Amygdala (tissue), 56 donors: ENCODE data around the gene KLHL28.

Experiments used
- DNase-seq, 56 donors: peaks; one replicate each; lab custom pipeline; 2025; lab: John Stamatoyannopoulos, UW

Gene KLHL28, protein sequence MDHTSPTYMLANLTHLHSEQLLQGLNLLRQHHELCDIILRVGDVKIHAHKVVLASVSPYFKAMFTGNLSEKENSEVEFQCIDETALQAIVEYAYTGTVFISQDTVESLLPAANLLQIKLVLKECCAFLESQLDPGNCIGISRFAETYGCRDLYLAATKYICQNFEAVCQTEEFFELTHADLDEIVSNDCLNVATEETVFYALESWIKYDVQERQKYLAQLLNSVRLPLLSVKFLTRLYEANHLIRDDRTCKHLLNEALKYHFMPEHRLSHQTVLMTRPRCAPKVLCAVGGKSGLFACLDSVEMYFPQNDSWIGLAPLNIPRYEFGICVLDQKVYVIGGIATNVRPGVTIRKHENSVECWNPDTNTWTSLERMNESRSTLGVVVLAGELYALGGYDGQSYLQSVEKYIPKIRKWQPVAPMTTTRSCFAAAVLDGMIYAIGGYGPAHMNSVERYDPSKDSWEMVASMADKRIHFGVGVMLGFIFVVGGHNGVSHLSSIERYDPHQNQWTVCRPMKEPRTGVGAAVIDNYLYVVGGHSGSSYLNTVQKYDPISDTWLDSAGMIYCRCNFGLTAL

DNA sequence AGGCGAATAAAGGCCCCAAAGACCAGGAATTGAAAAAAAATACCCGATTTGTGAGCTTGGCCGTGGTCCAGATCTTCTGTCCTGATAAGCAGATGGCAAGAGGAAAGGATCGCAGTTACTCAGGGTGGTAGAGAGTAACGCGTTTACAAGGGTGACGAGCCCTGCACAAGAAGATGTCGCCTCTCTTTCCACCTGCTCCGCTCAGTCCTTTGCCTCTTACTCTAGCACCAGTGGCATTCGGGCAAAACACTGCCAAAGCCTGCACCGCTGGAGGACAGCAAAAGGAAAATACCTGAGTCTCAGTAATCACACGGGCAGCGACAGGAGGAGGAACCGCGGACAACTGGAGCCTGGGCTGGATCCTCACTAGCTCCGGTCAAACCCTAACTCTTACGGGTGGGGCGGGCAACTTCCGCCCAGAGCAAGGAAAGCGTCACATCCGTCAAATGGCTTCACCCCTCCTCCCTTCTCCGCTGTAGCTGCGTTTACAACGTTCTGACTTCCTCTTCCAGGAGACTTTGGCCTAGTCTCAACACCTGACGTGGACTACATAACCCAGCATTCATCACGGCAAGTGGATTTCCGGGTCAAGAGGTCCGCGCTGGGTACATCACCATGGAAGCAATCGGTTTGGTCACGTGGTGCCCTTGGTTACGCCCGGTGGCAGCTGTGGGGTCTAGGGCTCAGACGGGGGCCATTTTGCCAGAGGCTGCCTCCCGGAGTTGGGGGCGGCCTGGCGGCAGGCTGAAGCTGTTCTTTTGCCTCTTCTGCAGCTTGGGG, at the start of gene KLHL28, which contains the start of gene TOGARAM1:
Gene KLHL28 (minus strand): TSS at position 394 of the 780 bp plus-strand sequence. CDS start 16,019 bp downstream, outside the sequence.
Gene TOGARAM1 (plus strand): TSS at position 637 of the 780 bp plus-strand sequence. CDS start 232 bp downstream, outside the sequence.
- DNase-seq, result peak; percentile 74 to 100 (median 99)

DNA sequence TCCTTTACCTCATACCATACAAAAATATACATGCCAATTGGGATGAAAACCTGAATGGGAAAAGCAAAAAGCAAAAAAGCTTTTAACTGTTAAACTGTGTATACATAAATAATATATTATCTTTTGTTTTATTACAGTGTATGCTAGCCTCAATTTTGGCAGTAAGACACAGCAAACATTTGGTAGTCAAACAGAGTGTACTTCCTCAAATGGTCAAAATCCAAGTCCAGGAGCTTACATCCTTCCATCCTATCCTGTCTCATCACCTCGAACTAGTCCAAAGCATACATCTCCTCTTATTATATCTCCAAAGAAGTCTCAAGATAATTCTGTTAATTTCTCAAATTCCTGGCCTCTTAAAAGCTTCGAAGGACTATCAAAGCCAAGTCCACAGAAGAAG, 42.2 kb upstream of the KLHL28 start:
- DNase-seq, result no peak

DNA sequence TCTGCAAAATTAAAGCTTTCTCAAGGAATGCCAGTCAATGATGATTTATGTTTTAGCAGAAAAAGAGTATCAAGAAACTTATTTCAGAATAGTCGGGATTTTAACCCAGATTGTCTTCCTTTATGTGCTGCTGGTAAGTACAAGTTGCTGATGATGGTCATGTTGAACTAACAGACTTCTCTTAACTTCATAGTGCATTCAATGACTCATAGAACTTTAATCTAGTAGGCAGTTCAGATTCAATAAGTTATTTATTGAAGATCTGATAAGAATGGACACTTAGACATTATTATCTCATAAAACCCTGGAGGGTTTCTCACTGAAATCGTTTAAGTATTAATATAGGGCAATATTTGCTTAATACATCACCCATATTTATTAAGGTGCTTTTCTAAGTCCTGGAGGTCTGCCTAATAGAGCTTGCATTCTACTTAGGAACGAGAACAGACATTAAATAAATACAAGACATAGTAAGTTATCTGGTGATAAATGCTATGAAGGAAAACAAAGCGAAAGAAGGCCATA, 34.1 kb upstream of the KLHL28 start:
- no peak for DNase-seq

DNA sequence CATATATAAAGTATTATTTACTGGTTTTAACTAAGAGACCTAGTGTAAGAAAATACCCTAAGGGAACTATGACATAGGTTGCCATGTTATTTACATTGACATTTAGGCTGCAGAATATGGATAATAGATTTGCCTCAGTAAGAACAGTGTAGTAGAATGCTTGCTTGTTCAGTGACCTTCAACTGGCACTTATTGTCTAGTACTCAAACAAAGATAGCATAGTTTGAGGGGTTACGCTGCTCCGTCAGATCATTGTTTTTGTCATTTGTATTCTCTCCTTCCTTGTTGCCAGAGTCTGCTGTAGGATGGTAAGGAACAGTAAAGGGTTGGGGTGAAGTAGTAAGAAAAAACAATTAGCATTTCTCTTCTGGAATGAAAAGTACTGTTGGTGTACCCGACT, 33.4 kb upstream of the KLHL28 start:
- DNase-seq, result peak in 11 of 56 donors; percentile 0 to 48 (median 15)

GRCh38 chr14:44990533-44990932, 28.8 kb upstream of the KLHL28 start:
- no peak for DNase-seq

DNA sequence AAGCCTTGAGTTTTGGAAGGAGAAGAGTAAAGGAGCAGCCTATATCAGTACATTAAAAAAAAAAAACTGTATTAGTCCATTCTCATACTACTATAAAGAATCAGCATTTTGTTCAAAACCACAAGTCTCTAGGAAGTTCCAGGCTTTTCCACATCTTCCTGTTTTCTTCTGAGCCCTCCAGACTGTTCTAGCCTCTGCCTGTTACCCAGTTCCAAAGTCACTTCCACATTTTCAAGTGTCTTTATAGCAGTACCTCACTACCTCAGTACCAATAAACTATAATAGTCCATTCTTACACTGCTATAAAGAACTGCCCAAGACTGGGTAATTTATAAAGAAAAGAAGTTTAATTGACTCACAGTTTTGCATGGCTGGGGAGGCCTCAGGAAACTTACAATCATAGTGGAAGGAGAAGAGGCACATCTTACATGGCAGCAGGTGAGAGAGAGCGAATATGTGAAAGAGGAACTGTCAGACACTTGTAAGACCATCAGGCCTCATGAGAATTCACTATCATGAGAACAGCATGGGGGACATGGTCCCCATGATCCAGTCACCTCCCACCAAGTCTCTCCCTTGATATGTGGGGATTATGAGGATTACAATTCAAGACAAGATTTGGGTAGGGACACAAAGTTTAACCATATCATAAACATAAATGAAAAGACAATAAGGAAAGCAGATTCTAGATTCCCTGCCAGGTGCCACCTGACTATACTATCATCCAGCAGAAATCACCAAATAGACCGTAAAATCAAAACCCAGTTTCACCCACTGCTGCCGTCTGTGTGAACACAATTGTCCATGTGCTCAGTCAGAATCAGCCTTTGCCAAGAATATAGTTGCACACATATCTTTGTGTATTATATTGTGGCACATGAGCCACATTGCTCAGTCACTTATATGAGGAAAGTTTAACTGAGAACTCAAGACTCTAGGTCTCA, 28.0 kb upstream of the KLHL28 start:
- DNase-seq, result no peak

GRCh38 chr14:44988694-44989093, 26.9 kb upstream of the KLHL28 start:
- no peak for DNase-seq

DNA sequence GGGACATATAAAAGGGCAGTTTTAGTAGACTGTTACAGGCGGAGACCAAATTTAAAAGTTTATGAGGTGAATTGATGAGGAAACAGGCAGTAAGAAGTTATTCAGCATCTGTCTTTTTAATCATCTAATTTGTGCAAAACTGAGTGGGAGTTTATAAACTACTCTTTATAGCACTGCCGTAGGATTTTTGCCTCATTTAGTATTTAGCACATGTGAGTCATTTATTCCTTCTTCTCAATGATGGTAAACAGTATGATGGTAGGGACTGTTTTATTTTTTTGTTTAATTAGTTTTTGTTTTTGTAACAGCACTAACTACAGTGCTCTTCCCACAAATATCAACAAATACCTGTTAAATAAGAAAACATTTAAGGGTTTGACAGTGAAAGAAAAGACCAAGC, 20.8 kb upstream of the KLHL28 start:
- DNase-seq, result no peak

DNA sequence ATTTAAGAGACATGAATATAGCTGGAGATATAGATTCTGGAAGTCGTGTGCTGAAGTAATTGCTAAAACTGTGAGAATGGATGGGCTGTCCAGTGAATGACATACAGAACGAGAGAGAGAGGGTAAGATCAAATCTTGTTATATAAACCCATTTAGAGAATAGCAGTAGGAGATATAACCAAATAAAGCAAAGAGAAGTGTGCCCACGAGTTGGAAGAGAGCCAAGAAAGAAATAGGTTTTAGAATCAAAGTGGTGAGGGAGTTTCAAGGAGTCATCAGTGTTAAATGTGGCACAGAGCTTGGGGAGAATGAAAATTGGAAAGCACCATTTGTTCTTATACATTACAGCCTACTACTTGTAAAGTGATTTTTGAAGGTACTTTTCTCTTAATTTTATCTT, 19.5 kb upstream of the KLHL28 start:
- DNase-seq, result no peak

DNA sequence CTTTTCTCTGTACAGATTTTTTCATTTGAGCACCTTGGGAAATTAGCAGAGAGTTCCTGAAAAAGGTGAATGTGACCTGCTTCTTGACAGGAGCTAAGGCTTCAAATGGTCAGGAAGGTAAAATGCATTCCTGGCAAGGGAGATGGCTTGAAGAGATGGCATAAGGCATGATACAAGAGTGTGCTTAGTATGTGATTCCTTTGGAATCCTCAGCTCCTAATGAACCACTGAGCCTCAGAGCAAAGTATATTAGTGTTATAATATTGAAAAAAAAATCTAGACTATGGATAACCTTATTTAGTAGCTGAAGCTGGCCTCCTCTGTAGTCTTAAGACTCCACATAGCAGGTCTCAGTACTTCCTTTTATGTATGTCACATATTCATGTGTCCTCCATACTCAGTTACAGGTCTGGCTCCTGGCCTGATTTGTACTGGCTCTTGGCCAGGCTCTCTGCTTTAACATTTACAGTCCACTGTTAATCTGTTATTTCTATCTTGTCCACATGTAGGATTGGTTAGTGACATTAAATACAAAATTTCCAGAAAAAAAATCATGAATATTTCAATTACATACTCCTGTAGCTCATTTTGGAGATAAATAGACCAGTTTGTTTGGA, 18.1 kb upstream of the KLHL28 start:
- DNase-seq, result no peak

DNA sequence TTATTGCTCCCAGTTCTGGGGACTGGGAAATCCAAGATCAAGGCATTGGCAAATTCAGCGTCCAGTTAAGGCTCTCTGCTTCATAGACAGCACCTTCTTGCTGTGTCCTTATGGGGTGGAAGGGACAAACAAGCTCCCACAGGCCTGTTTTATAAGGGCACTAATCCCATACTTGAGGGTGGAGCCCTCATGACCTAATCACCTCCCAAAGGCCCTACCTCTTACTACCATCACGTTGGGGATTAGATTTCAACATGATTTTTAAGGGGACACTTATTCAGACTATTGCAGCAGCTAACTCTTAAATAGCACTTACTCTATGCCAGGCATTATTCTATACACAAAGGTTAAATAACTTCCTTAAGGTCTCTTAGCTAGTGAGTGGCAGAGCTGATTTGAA, 17.5 kb upstream of the KLHL28 start:
- DNase-seq, result no peak

DNA sequence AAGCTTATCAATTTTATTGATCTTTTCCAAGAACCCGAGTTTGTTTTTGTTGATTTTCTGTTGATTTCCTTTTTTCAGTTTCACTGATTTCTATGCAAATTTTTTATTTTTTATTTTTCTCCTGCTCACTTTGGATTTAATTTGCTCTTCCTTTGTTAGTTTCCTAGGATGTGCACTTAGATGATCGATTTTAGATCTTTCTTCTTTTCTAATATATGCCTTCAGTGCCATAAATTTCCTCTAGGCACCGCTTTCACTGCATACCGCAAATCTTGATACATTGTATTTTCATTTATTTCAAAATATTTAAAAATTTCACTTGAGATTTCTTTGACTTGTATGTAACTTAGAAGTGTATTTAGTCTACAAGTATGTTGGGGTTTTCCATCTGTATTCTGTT, 9.7 kb upstream of the KLHL28 start:
- no peak for DNase-seq

DNA sequence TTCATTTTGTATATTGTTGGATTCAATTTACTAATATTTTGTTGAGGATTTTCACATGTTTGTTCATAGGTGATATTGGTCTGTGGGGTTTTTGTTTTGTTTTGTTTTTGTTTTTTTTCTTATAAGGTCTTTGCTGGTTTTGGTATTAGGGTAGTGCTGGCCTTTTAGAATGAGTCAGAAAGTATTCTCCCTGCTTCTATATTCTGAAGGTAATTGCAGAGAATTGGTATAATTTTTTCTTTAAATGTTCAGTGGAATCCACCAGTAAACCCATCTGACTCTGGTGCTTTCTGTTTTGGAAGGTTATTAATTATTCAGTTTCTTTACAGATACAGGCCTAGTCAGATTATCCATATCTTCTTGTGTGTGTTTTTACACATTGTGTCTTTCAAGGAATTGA, 9.2 kb upstream of the KLHL28 start:
- DNase-seq, result no peak

DNA sequence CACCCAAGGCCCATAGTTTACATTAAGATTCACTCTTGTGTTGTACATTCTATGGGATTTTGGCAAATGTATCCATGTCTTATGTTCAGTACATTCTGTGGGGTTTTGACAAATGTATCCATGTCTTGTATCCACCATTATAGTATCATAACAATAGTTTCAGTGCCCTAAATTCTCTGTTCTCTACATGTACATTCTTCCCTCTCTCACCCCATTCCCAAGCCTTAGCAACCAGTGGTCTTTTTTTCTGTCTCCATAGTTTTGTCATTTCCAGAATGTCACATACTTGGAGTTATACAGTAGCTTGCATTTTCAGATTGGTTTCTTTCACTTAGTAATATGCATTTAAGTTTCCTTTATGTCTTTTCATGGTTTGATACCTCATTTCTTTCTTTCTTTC, 7.0 kb upstream of the KLHL28 start:
- no peak for DNase-seq

DNA sequence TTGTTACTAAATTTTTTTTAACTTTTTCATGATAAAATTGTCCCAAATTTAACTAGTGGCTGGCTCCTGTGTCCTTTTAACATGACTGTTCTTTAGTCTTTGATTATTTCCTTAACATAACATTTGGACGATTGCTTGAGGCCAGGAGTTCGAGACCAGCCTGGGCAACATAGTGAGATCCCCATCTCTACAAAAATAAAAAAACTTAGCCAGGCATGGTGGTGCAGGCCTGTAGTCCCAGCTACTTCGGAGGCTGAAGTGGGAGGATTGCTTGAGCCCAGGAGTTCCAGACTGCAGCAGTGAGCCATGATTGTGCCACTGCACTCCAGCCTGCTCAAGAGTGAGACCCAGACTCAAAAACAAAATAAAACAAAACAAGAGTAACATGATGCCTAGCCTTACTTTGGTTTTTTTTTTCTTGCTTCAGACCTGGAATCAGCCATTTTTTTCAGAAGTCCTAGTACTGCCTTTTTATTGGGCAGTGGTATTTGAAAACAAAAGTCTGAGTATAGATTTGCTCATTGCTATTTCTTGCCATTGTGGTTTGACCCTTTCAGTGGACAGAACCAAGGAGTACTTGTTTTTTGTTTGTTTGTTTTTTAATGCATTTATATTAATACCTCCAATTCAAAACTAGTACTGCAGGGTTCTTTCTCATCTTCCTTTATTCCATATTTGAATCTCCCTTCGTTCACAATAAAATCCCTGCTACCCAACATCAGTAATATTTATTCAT, 5.0 kb upstream of the KLHL28 start:
- no peak for DNase-seq

DNA sequence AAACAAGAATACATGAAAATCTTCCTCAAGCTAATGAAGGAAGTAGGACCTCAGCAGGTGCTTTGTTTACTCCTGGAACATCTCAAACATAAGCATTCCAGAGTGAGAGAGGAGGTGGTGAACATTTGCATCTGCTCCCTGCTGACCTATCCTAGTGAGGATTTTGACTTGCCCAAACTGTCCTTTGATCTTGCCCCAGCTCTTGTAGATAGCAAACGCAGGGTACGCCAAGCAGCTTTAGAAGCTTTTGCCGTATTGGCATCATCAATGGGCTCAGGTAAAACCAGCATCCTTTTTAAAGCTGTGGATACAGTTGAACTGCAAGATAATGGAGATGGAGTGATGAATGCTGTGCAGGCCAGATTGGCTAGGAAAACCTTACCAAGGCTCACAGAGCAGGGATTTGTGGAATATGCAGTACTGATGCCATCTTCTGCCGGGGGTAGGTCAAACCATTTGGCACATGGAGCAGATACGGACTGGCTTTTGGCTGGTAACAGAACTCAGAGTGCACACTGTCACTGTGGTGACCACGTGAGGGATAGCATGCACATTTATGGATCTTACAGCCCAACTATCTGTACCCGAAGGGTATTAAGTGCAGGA, 2.1 kb upstream of the KLHL28 start:
- DNase-seq, result peak in 27 of 56 donors; percentile 2 to 37 (median 11)

DNA sequence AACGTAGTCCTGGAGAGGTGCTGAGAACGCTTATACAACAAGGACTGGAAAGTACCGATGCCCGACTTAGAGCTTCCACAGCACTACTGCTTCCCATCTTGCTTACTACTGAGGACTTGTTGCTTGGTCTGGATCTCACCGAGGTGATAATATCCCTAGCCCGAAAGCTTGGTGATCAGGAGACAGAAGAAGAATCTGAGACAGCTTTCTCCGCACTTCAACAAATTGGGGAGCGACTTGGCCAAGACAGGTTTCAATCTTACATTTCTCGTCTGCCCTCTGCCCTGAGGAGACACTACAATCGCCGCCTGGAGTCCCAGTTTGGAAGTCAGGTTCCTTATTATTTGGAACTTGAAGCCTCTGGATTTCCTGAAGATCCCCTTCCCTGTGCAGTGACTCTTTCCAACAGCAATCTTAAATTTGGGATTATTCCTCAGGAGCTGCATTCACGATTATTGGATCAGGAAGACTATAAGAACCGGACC, 1.3 kb upstream of the KLHL28 start:
- DNase-seq, result peak in 1 of 56 donors; percentile 38
